ENCODE measurements around the gene NACC1. TPM values are rescaled to one million over a fixed set of nuclear protein-coding genes. Genes with fewer than 3 reads are reported as not detected.

NACC1 gene
- total RNA-seq, 2 donors from 2014 or later = 56.7 to 119 TPM

DNA sequence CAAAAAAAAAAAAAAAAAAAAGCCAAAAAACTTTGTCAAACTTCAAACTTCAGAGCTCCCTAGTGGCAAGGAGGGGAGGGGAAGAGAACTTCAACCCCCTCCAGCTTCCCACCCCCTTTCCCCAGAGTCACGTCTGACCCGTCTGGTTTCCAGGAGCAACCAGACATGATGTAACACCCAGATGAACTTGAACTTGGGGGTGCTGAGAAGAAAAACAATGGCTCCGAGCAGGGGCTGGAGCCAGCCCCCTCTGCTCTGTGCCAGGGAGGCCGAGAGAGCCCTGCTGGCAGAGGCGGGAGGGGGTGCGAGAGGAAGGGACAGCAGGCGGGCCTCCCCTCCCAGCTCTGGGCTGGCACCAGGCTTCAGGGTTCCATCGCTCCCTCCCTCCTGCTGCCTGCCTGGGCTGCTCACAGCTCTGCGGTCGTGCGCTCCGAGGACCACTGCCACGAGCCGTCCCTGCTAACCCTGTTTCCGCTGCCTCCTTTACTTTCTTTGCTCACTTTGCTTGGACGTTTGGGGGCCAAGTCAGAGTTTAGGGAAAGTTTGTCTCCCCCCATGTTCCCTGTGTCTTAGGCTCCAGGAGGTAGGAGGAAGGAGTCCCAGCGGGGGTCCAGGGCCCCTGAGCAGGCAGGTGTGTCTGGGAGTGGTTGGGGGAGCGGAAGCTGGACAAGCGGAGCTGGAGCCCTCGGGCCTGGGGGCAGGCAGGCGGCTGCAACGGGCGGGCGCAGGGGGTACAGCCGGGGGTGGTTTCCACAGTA is 26.5 kb upstream of the NACC1 start:
- Histone ChIP-seq H3K27ac (peak overlapping the region; percentile 7), H3K36me3 (no peaks in the 10 kb centered on the region), H3K9ac (ENCODE audit: low read depth in 2 of 2, low read length in 2 of 2) (no peak overlapping the region), H3K4me1 (peaks cover 10% of the 10 kb centered on the region), H3K4me3 (no peak overlapping the region), H3K27me3 (no peaks in the 10 kb centered on the region), H3K9me3 (no peaks in the 10 kb centered on the region)
- intact Hi-C loops (cut with DNase I) = loop anchor here (2.0 to 10.0 kb wide), 2 partner anchors 57 to 113 kb away; no protein-coding TSS in a partner anchor
- no peak for TF ChIP-seq CTCF (IDR thresholded peaks at IDR 0.05)
- DNase-seq = no peak

- H3K27ac ChIP-seq = peak overlapping the region; percentile 7
- no peak for TF ChIP-seq CTCF (IDR thresholded peaks at IDR 0.05)
- H3K4me3 ChIP-seq = no peak overlapping the region
- peaks cover 10% of the 10 kb centered on the region for H3K4me1 ChIP-seq
- H3K27me3 ChIP-seq = no peaks in the 10 kb centered on the region
- H3K36me3 ChIP-seq = no peaks in the 10 kb centered on the region
- no peak overlapping the region for H3K9ac ChIP-seq (ENCODE audit: low read depth in 2 of 2, low read length in 2 of 2)
- no peaks in the 10 kb centered on the region for H3K9me3 ChIP-seq
- intact Hi-C loops (cut with DNase I) = loop anchor here (2.0 to 10.0 kb wide), 2 partner anchors 57 to 113 kb away; no protein-coding TSS in a partner anchor
- DNase-seq = no peak
Measured at GRCh38 chr19:13092158-13092543, 25.9 kb upstream of the NACC1 start.

GRCh38 chr19:13092606-13093235 is 25.3 kb upstream of the NACC1 start:
- DNase-seq = no peak
- H3K27me3 ChIP-seq = no peaks in the 10 kb centered on the region
- H3K36me3 ChIP-seq = no peaks in the 10 kb centered on the region
- intact Hi-C loops (cut with DNase I) = loop anchor here (2.0 to 10.0 kb wide), 2 partner anchors 58 to 114 kb away; no protein-coding TSS in a partner anchor
- no peaks in the 10 kb centered on the region for H3K9me3 ChIP-seq
- TF ChIP-seq CTCF (IDR thresholded peaks at IDR 0.05) = no peak
- peaks cover 10% of the 10 kb centered on the region for H3K4me1 ChIP-seq
- H3K27ac ChIP-seq = no peak overlapping the region
- no peak overlapping the region for H3K4me3 ChIP-seq
- H3K9ac ChIP-seq (ENCODE audit: low read depth in 2 of 2, low read length in 2 of 2) = no peak overlapping the region

GRCh38 chr19:13093407-13094105 is 24.5 kb upstream of the NACC1 start:
- intact Hi-C loops (cut with DNase I) = loop anchor here (2.0 to 10.0 kb wide), 2 partner anchors 59 to 115 kb away; no protein-coding TSS in a partner anchor
- Histone ChIP-seq H3K27ac (no peak overlapping the region), H3K4me1 (peaks cover 10% of the 10 kb centered on the region), H3K27me3 (no peaks in the 10 kb centered on the region), H3K9me3 (no peaks in the 10 kb centered on the region), H3K4me3 (no peak overlapping the region), H3K9ac (ENCODE audit: low read depth in 2 of 2, low read length in 2 of 2) (peak overlapping the region in 1 of 2 donors; percentile 14), H3K36me3 (no peaks in the 10 kb centered on the region)
- DNase-seq = peak; percentile 86
- TF ChIP-seq CTCF (IDR thresholded peaks at IDR 0.05) = peak; percentile 92

- intact Hi-C loops (cut with DNase I) = loop anchor here (10.0 kb wide), 1 partner anchor 59 kb away; no protein-coding TSS in a partner anchor
- Histone ChIP-seq H3K4me3 (no peak overlapping the region), H3K27me3 (no peaks in the 10 kb centered on the region), H3K36me3 (no peaks in the 10 kb centered on the region), H3K27ac (no peak overlapping the region), H3K9me3 (no peaks in the 10 kb centered on the region), H3K4me1 (peaks cover 14% of the 10 kb centered on the region), H3K9ac (ENCODE audit: low read depth in 2 of 2, low read length in 2 of 2) (peak overlapping the region in 1 of 2 donors; percentile 14)
- DNase-seq = no peak
- peak; percentile 11 for TF ChIP-seq CTCF (IDR thresholded peaks at IDR 0.05)
Measured at GRCh38 chr19:13094106-13094504, 24.0 kb upstream of the NACC1 start.

Measured in colonic mucosa (tissue), 4 donors.